Left renal pelvis (tissue), 4 donors: ENCODE data around the gene UBXN7. TPM values are rescaled to one million over a fixed set of nuclear protein-coding genes. Genes with fewer than 3 reads are reported as not detected.
"Not testable (repeated sequence)": the region's sequence is repeated elsewhere in the genome, so short reads cannot be mapped to it uniquely, and the experiment has no call there.

Source experiments
- DNase-seq, 4 donors: peaks; one replicate each; pipeline ENCODE4 v3.0.0-alpha.2; 2013; ENCODE audit warnings: low read depth in 4 of 4, low spot score in 3 of 4
- polyA plus RNA-seq, 4 donors: library from polyadenylated mRNA; unstranded; fragments of 120-200 nt; gene quantifications; one replicate each; pipeline ENCODE4 v1.2.1, GENCODE V29; 2013; ENCODE audit not compliant: insufficient read length in 4 of 4

Gene UBXN7
- polyA plus RNA-seq, 4 donors = 30.5 to 36.7 (median 33.3) TPM

DNA sequence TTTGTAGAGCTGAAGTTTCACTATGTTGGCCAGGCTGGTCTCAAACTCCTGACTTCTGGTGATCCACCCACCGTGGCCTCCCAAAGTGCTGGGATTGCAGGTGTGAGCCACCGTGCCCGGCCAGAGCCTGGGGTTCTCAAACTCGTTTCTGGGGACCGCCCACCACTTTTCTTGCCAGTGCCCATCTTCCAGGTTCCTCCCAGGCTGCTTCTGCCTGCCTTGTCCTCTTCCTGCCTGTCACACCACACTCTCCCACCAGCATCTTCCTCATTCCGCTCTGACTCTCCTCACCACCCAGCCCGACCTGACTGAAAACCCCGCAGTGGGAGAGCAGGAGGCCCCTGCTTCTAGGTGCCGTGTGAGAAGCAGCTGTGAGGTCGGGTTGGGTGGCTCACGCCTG is 111.1 kb downstream of the UBXN7 start:
- no peak for DNase-seq

DNA sequence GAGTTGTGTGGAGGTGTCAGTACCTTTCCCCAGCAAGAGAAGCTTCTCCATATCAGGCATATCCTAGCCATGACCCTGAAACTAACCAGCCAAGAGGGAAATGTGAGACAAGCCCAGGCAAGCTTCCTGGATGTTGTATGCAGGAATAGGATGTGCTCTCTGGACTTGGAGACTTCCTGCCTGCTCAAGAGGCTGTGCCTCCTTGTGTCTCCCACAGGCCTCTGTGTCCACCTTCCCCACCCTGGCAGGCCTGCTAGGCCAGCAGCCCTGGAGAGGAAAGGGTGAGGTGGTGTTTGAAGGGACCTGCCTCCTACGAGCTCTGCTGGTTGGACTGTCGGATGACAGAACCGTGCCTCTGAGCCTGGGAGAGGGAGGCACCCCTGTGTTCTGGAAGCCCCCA is 112.1 kb downstream of the UBXN7 start:
- DNase-seq = no peak

DNA sequence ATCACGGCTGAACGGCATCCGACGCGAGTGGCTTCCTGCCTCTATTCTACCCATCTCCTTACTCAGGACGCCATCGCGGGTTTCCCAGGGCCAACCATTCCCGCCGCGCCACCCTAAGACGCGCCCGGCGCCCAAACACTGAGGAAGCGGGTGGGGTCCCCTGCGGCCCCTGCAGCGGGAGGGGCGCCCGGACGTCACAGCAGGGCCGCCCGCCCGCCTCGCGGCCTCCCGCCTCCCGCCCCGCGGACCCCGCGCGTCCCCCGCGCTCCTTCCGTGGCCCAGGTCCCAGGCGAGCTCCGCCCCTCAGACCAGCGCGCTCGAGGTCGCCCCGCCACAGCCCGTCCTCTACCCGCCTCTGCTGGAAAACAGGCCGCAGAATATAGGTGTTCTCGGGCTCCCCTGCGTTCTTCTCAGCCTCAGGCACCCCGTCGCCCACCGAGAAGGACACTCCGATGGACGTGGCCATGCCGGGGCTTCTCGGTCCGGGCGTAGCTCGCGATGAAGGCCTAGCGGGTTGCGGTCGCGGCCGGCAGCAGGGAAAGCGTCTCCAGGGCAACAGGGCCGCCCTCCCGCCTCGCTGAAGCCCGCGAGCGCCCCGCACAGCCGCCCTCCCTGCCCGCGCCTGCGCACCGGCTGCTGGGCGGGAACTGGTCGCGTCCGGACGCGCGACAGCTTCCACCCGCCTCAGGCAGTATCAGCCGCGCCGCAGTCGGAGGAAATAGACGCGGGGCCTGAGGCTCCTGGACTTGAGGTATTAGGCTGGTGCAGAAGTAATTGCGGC is 114.3 kb downstream of the UBXN7 start, which contains the start of gene DYNLT2B:
Gene DYNLT2B (minus strand): TSS at position 554 of the 781 bp plus-strand sequence. CDS start 88 bp downstream, at position 466.
- peak; percentile 77 to 87 (median 82) for DNase-seq

DNA sequence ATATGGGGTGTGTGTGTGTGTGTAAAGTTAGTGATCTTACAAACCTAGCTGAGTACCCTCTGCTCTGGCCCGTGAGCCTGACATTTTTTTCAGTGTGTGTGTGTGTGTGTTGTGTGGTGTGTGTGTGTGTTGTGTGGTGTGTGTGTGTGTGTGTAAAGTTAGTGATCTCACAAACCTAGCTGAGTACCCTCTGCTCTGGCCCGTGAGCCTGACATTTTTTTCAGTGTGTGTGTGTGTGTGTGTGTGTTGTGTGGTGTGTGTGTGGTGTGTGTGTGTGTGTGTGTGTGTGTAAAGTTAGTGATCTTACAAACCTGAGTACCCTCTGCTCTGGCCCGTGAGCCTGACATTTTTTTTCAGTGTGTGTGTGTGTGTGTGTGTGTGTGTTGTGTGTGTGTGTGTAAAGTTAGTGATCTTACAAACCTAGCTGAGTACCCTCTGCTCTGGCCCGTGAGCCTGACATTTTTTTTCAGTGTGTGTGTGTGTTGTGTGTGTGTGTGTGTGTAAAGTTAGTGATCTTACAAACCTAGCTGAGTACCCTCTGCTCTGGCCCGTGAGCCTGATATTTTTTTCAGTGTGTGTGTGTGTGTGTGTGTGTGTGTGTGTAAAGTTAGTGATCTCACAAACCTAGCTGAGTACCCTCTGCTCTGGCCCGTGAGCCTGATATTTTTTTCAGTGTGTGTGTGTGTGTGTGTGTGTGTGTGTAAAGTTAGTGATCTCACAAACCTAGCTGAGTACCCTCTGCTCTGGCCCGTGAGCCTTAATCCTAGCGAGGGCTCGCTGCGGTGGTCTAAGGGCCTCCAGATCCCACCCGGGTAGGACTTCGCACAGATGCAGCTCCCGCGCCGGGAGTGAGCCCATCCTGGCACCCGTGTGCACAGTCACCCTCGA is 115.2 kb downstream of the UBXN7 start:
- not testable (repeated sequence) for DNase-seq

DNA sequence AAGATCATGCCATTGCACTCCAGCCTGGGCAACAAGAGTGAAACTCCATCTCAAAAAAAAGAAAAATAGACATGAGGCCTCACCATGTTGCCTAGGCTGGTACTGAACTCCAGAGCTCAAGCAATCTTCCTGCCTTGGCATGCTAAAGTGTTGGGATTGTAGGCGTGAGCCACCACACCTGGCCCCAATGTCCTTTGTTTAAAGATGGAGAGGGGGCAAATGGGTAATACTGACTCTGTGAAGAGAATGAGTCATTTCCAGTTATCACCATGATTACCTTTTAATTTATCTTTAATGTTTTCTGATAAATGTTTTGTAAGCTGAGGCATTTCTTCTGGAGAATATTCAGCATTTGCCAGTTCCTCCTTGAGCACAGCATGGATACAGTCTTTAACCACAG is 116.4 kb downstream of the UBXN7 start:
- DNase-seq = no peak

DNA sequence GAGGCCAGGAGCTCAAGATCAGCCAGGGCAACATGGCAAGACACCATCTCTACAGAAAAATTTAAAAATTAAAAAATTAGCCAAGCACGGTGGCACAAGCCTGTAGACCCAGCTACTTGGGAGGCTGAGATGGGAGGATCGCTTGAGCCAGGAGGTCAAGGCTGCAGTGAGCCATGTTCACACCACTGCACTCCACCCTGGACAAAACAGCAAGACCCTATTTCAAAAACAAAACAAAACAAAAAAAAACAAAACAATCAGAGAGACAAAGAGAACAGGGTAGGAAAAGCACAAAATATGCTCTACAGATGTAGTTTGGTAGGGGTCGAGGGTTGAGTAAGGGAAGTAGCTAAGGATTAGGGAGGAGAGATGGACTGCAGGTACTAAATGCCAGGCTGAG is 117.6 kb downstream of the UBXN7 start:
- no peak for DNase-seq

DNA sequence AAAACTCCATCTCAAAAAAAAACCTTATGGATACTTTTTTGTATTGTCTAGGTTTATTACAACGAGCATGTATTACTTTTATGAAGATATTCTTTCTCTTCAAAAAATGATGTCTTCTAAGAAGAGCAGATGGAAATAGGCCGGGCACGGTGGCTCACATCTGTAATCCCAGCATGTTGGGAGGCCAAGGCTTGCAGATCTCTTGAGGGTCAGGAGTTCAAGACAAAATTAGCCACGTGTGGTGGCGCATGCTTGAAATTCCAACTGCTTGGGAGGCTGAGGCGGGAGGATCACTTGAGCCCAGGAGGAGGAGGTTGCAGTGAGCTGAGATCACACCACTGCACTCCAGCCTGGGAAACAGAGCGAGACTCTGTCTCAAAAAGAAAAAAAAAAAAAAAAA is 118.1 kb downstream of the UBXN7 start:
- not testable (repeated sequence) for DNase-seq

DNA sequence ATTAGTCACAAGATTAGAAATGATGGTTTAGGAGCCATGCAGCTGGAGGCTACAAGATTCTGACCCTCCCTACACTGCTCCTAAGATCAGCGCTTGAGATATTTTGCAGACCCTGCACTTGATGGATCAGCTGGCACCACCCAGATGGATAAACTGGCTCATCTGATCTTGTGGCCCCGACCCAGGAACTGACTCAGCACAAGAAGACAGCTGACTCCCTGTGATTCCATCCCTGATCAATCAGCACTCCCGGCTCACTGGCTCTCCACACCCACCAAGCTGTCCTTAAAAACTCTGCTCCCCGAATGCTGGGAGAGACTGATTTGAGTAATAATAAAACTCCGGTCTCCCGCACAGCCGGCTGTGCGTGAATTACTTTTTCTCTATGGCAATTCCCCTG is 129.3 kb downstream of the UBXN7 start:
- DNase-seq = not testable (repeated sequence)

DNA sequence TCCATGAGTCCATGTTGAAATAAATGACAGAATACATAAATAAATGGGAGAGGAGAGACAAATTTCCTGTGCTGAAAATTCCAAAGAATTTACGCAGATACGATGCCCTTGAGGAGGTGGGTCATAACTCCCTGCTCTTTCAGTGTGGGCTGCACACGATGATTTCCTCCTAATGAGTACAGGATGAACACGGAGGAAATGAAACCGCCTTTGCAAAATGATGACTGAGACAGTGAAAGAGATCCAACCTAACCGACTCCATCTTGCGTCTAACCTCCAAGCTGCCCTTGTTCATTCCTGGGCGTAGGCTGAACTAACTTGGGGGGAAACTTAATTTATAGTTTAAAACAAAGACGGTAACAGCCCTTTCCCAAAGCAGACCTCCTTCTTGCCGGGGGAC is 129.7 kb downstream of the UBXN7 start:
- DNase-seq = not testable (repeated sequence)

DNA sequence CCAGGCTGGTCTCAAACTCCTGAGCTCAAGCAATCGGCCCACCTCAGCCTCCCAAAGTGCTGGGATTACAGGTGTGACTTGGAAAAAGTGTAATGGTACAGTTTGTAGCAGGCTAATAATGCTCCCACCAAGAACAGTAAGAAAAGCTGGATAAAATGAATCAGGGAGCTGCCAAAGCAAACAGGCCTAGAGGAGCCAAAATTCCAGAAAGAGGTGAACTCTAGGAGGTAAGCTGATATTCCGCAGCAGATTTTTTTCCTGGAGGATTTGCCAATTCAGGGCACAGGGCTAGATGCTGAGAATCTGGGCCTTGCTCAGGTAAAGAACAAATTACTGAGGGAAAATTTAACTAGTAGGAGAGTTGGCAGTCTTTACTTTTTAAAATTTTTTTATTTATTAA is 133.7 kb downstream of the UBXN7 start:
- no peak for DNase-seq

Other genes with a start within 250 kb of the UBXN7 start
- not detected for gene ZDHHC19, start 221.0 kb downstream of the UBXN7 start, polyA plus RNA-seq
- 10 to 100 TPM in 3 of 4 donors, 1 to 10 TPM in 1; 8.2 to 12.8 (median 11.2) TPM for gene SLC51A, start 215.9 kb downstream of the UBXN7 start, polyA plus RNA-seq
- 10 to 100 TPM; 34.3 to 40.9 (median 39.3) TPM for gene PCYT1A, start 144.7 kb downstream of the UBXN7 start, polyA plus RNA-seq
- gene DYNLT2B, start 114.2 kb downstream of the UBXN7 start, polyA plus RNA-seq = 10 to 100 TPM; 19.4 to 39.0 (median 35.7) TPM
- gene TM4SF19, start 94.0 kb downstream of the UBXN7 start, polyA plus RNA-seq = under 1 TPM; 0.11 to 0.34 (median 0.29) TPM
- 10 to 100 TPM; 14.8 to 16.7 (median 15.8) TPM for gene RNF168, start 71.3 kb upstream of the UBXN7 start, polyA plus RNA-seq
- gene SMCO1, start 82.9 kb upstream of the UBXN7 start, polyA plus RNA-seq = under 1 TPM in 1 of 4 donors, not detected in 3; 0.08 TPM
- 10 to 100 TPM; 14.7 to 22.7 (median 16.6) TPM for gene WDR53, start 136.1 kb upstream of the UBXN7 start, polyA plus RNA-seq
- gene FBXO45, start 136.2 kb upstream of the UBXN7 start, polyA plus RNA-seq = 10 to 100 TPM; 14.5 to 20.5 (median 17.8) TPM
- 1 to 10 TPM; 2.8 to 5.6 (median 4.0) TPM for gene NRROS, start 207.3 kb upstream of the UBXN7 start, polyA plus RNA-seq